Measurements from ENCODE around the gene CDC42.
A peak's percentile ranks its signal among the peaks of the same experiment; 100 is the strongest.

CDC42 gene

DNA sequence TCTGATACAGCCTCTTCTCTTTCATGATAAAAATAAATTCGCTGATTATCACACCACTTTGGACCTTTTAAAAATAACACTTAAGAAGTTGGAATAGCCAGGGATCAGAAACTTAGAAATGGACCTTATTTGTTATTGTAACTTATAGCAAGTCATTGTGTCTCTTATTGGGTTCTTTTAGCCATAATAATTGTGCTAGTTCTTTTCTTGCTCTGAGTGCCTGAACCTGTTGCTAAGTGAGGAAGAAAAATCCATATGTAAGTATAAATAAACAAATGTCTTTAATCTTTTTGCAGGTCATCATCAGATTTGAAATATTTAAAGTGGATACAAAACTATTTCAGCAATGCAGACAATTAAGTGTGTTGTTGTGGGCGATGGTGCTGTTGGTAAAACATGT is 25.6 kb downstream of the CDC42 start:
- Histone ChIP-seq H4K20me1 (ENCODE audit: insufficient read depth, low read length, poor library complexity, severe bottlenecking) (peaks cover 85% of the 10 kb centered on the region), H3K4me1 (ENCODE audit: insufficient read depth, low read length, poor library complexity, severe bottlenecking) (peaks cover 15% of the 10 kb centered on the region), H3K79me2 (ENCODE audit: insufficient read depth, low read length) (peaks cover 96% of the 10 kb centered on the region), H3K9me2 (replicated peaks; ENCODE audit: low read depth, low read length) (no peaks in the 10 kb centered on the region), H3K4me2 (ENCODE audit: low read depth, low read length, poor library complexity, severe bottlenecking) (no peak overlapping the region), H3K9ac (ENCODE audit: low read depth, low read length, poor library complexity, severe bottlenecking) (no peak overlapping the region), H3K4me3 (ENCODE audit: low read length, poor library complexity, severe bottlenecking) (no peak overlapping the region), H3K36me3 (ENCODE audit: insufficient read depth, low read length) (peaks cover 62% of the 10 kb centered on the region; the same call in 1 of the 2 replicates), H3K27me3 (ENCODE audit: insufficient read depth, low read length, poor library complexity, severe bottlenecking) (no peaks in the 10 kb centered on the region), H3F3A (ENCODE audit: low read depth) (no peaks in the 10 kb centered on the region), H3K9me3 (ENCODE audit: insufficient read depth, low read depth, low read length) (no peaks in the 10 kb centered on the region), H2AFZ (ENCODE audit: low read length) (no peak overlapping the region)
- TF ChIP-seq EZH2phosphoT487 (IDR thresholded peaks at IDR 0.05; ENCODE audit: borderline replicate concordance) (no peak), CTCF (conservative IDR thresholded peaks at IDR 0.05; ENCODE audit: low read length) (no peak)

GRCh38 chr1:22080191-22080590 is 27.7 kb downstream of the CDC42 start:
- no peaks in the 10 kb centered on the region for H3F3A ChIP-seq (ENCODE audit: low read depth)
- no peak for TF ChIP-seq CTCF (conservative IDR thresholded peaks at IDR 0.05; ENCODE audit: low read length)
- no peak for TF ChIP-seq EZH2phosphoT487 (IDR thresholded peaks at IDR 0.05; ENCODE audit: borderline replicate concordance)
- no peak overlapping the region for H3K4me2 ChIP-seq (ENCODE audit: low read depth, low read length, poor library complexity, severe bottlenecking)
- peaks cover 12% of the 10 kb centered on the region for H3K4me1 ChIP-seq (ENCODE audit: insufficient read depth, low read length, poor library complexity, severe bottlenecking)
- H3K36me3 ChIP-seq (ENCODE audit: insufficient read depth, low read length): peaks cover 70% of the 10 kb centered on the region; the same call in 1 of the 2 replicates
- H2AFZ ChIP-seq (ENCODE audit: low read length): no peak overlapping the region
- no peaks in the 10 kb centered on the region for H3K9me2 ChIP-seq (replicated peaks; ENCODE audit: low read depth, low read length)
- no peaks in the 10 kb centered on the region for H3K9me3 ChIP-seq (ENCODE audit: insufficient read depth, low read depth, low read length)
- peaks cover 96% of the 10 kb centered on the region for H3K79me2 ChIP-seq (ENCODE audit: insufficient read depth, low read length)
- no peak overlapping the region for H3K9ac ChIP-seq (ENCODE audit: low read depth, low read length, poor library complexity, severe bottlenecking)
- no peak overlapping the region for H3K4me3 ChIP-seq (ENCODE audit: low read length, poor library complexity, severe bottlenecking)
- H4K20me1 ChIP-seq (ENCODE audit: insufficient read depth, low read length, poor library complexity, severe bottlenecking): peaks cover 80% of the 10 kb centered on the region
- no peaks in the 10 kb centered on the region for H3K27me3 ChIP-seq (ENCODE audit: insufficient read depth, low read length, poor library complexity, severe bottlenecking)

- no peak overlapping the region for H3K4me3 ChIP-seq (ENCODE audit: low read length, poor library complexity, severe bottlenecking)
- no peaks in the 10 kb centered on the region for H3K27me3 ChIP-seq (ENCODE audit: insufficient read depth, low read length, poor library complexity, severe bottlenecking)
- H3K9ac ChIP-seq (ENCODE audit: low read depth, low read length, poor library complexity, severe bottlenecking): peak overlapping the region; percentile 72
- peaks cover 59% of the 10 kb centered on the region for H3K36me3 ChIP-seq (ENCODE audit: insufficient read depth, low read length)
- no peaks in the 10 kb centered on the region for H3K9me3 ChIP-seq (ENCODE audit: insufficient read depth, low read depth, low read length)
- no peak for TF ChIP-seq CTCF (conservative IDR thresholded peaks at IDR 0.05; ENCODE audit: low read length)
- no peak for TF ChIP-seq EZH2phosphoT487 (IDR thresholded peaks at IDR 0.05; ENCODE audit: borderline replicate concordance)
- no peaks in the 10 kb centered on the region for H3K9me2 ChIP-seq (replicated peaks; ENCODE audit: low read depth, low read length)
- peak overlapping the region; percentile 85 for H3K4me2 ChIP-seq (ENCODE audit: low read depth, low read length, poor library complexity, severe bottlenecking)
- peaks cover 18% of the 10 kb centered on the region for H3F3A ChIP-seq (ENCODE audit: low read depth)
- peaks cover 43% of the 10 kb centered on the region for H3K4me1 ChIP-seq (ENCODE audit: insufficient read depth, low read length, poor library complexity, severe bottlenecking)
- H3K79me2 ChIP-seq (ENCODE audit: insufficient read depth, low read length): peaks cover 90% of the 10 kb centered on the region
- H4K20me1 ChIP-seq (ENCODE audit: insufficient read depth, low read length, poor library complexity, severe bottlenecking): peaks cover 71% of the 10 kb centered on the region
- H2AFZ ChIP-seq (ENCODE audit: low read length): no peak overlapping the region
Measured at GRCh38 chr1:22088331-22088730, 35.8 kb downstream of the CDC42 start.
